ENCODE measurements around the gene LRPPRC.
"Not testable (repeated sequence)": the region's sequence is repeated elsewhere in the genome, so short reads cannot be mapped to it uniquely, and the experiment has no call there.

The LRPPRC gene

GRCh38 chr2:43995733-43996533 lies at the start of gene LRPPRC:
Gene LRPPRC (minus strand): TSS chr2:43995989. CDS start chr2:43995947, 42 bp downstream.
- DNase-seq (ENCODE audit: low spot score): peak; percentile 98

- DNase-seq (ENCODE audit: low spot score): no peak
These were observed 49.3 kb upstream of the LRPPRC start for GRCh38 chr2:44045061-44045460.

- peak; percentile 92 for DNase-seq (ENCODE audit: low spot score)
These were observed 48.5 kb upstream of the LRPPRC start for GRCh38 chr2:44044281-44044720.

GRCh38 chr2:44040365-44040764 lies 44.6 kb upstream of the LRPPRC start:
- DNase-seq (ENCODE audit: low spot score): no peak

- DNase-seq (ENCODE audit: low spot score): no peak
These were observed 42.5 kb upstream of the LRPPRC start for GRCh38 chr2:44038277-44038676.

GRCh38 chr2:44037221-44037620 lies 41.4 kb upstream of the LRPPRC start:
- no peak for DNase-seq (ENCODE audit: low spot score)

- DNase-seq (ENCODE audit: low spot score): no peak
These were observed 38.2 kb upstream of the LRPPRC start for GRCh38 chr2:44033947-44034346.

GRCh38 chr2:44027076-44027475 lies 31.3 kb upstream of the LRPPRC start:
- not testable (repeated sequence) for DNase-seq (ENCODE audit: low spot score)

GRCh38 chr2:44016282-44016681 lies 20.5 kb upstream of the LRPPRC start:
- DNase-seq (ENCODE audit: low spot score): peak; percentile 53

- DNase-seq (ENCODE audit: low spot score): no peak
These were observed 19.4 kb upstream of the LRPPRC start for GRCh38 chr2:44015239-44015638.

GRCh38 chr2:44013205-44013604 lies 17.4 kb upstream of the LRPPRC start:
- DNase-seq (ENCODE audit: low spot score): not testable (repeated sequence)

- no peak for DNase-seq (ENCODE audit: low spot score)
These were observed 14.5 kb upstream of the LRPPRC start for GRCh38 chr2:44010266-44010665.

GRCh38 chr2:44009136-44009735 lies 13.4 kb upstream of the LRPPRC start:
- DNase-seq (ENCODE audit: low spot score): no peak

- DNase-seq (ENCODE audit: low spot score): peak; percentile 41
These were observed 10.1 kb upstream of the LRPPRC start for GRCh38 chr2:44005846-44006245.

- no peak for DNase-seq (ENCODE audit: low spot score)
These were observed 9.2 kb upstream of the LRPPRC start for GRCh38 chr2:44004735-44005602.

- DNase-seq (ENCODE audit: low spot score): no peak
These were observed 5.9 kb upstream of the LRPPRC start for GRCh38 chr2:44001716-44002115.

GRCh38 chr2:43998263-43998662 lies 2.5 kb upstream of the LRPPRC start:
- no peak for DNase-seq (ENCODE audit: low spot score)

GRCh38 chr2:43993437-43993836 lies 2.4 kb downstream of the LRPPRC start:
- no peak for DNase-seq (ENCODE audit: low spot score)

- DNase-seq (ENCODE audit: low spot score): no peak
These were observed 6.2 kb downstream of the LRPPRC start for GRCh38 chr2:43989545-43989944.

GRCh38 chr2:43986600-43986999 lies 9.2 kb downstream of the LRPPRC start:
- no peak for DNase-seq (ENCODE audit: low spot score)

GRCh38 chr2:43985359-43985758 lies 10.4 kb downstream of the LRPPRC start:
- DNase-seq (ENCODE audit: low spot score): no peak

- no peak for DNase-seq (ENCODE audit: low spot score)
These were observed 11.3 kb downstream of the LRPPRC start for GRCh38 chr2:43984533-43984932.

- DNase-seq (ENCODE audit: low spot score): no peak
These were observed 14.9 kb downstream of the LRPPRC start for GRCh38 chr2:43980902-43981301.
